A673 (cell line): ENCODE data around the gene C2CD4B.

ENCODE experiments used
- CTCF ChIP-seq: fragments of 300-800, 200-600 bp; sonication (generic); conservative IDR thresholded peaks from 2 replicates; pipeline ENCODE4 v1.5.1; 2017; ENCODE audit warnings: low read depth, mild to moderate bottlenecking, antibody characterized with exemption, low read length, moderate library complexity, mixed read lengths
- EZH2 ChIP-seq: fragments of 200-600 bp; sonication (generic); IDR thresholded peaks from 2 replicates; pipeline ENCODE4 v1.6.1; 2017; ENCODE audit warnings: borderline replicate concordance, low read depth, mild to moderate bottlenecking, mixed read lengths, antibody characterized with exemption, low read length; ENCODE audit not compliant: poor library complexity, severe bottlenecking

GRCh38 chr15:62187425-62187824 is 22.3 kb upstream of the C2CD4B start:
- no peak for TF ChIP-seq CTCF
- no peak for TF ChIP-seq EZH2
